ENCODE data around the gene KRT26. TPM values are rescaled to one million over a fixed set of nuclear protein-coding genes. Genes with fewer than 3 reads are reported as not detected.

KRT26 gene
- total RNA-seq, 1 experiment from 2014 or later: not detected

- no peak overlapping the region for H3K4me2 ChIP-seq
- H3K9me2 ChIP-seq (ENCODE audit: insufficient read depth): no peaks in the 10 kb centered on the region
- no peaks in the 10 kb centered on the region for H3F3A ChIP-seq (ENCODE audit: insufficient read depth, low read depth)
- no peaks in the 10 kb centered on the region for H3K27me3 ChIP-seq (ENCODE audit: insufficient read depth, low read depth)
- no peaks in the 10 kb centered on the region for H4K20me1 ChIP-seq (ENCODE audit: insufficient read depth)
- peaks cover 5% of the 10 kb centered on the region; the same call in 1 of the 2 replicates for H3K9me3 ChIP-seq (ENCODE audit: insufficient read depth, low read depth)
- no peak overlapping the region for H2AFZ ChIP-seq
- DNase-seq: no peak
- H3K36me3 ChIP-seq (ENCODE audit: low read depth): no peaks in the 10 kb centered on the region
- no peak overlapping the region for H3K4me3 ChIP-seq
- H3K4me1 ChIP-seq (replicated peaks; ENCODE audit: insufficient read depth): no peaks in the 10 kb centered on the region
- ChIA-PET CTCF (no interaction called here), POLR2A (ENCODE audit: unreplicated experiment) (no interaction called here)
- intact Hi-C loops (cut with micrococcal nuclease; ENCODE audit: unreplicated experiment): no loop called here
- BruUV-seq (replicated peaks): no TSS peak
- H3K27ac ChIP-seq: no peak overlapping the region
- H3K79me2 ChIP-seq (ENCODE audit: low read depth): no peaks in the 10 kb centered on the region
- TF ChIP-seq CTCF (conservative IDR thresholded peaks at IDR 0.05) (no peak), EZH2 (IDR thresholded peaks at IDR 0.05; ENCODE audit: low read depth) (no peak)
These were observed 33.4 kb downstream of the KRT26 start for GRCh38 chr17:40738553-40738952.

- no peak for DNase-seq
- H3K4me1 ChIP-seq (replicated peaks; ENCODE audit: insufficient read depth): no peaks in the 10 kb centered on the region
- no peaks in the 10 kb centered on the region for H3K36me3 ChIP-seq (ENCODE audit: low read depth)
- no peak overlapping the region for H3K27ac ChIP-seq
- no peaks in the 10 kb centered on the region for H3F3A ChIP-seq (ENCODE audit: insufficient read depth, low read depth)
- POLR2A ChIA-PET (ENCODE audit: unreplicated experiment): no interaction called here
- H3K9me3 ChIP-seq (ENCODE audit: insufficient read depth, low read depth): no peaks in the 10 kb centered on the region
- H4K20me1 ChIP-seq (ENCODE audit: insufficient read depth): no peaks in the 10 kb centered on the region
- H3K9me2 ChIP-seq (ENCODE audit: insufficient read depth): no peaks in the 10 kb centered on the region; the same call in 1 of the 2 replicates
- no peaks in the 10 kb centered on the region for H3K79me2 ChIP-seq (ENCODE audit: low read depth)
- TF ChIP-seq EZH2 (IDR thresholded peaks at IDR 0.05; ENCODE audit: low read depth) (no peak), CTCF (conservative IDR thresholded peaks at IDR 0.05) (no peak)
- intact Hi-C loops (cut with micrococcal nuclease; ENCODE audit: unreplicated experiment): no loop called here
- H2AFZ ChIP-seq: no peak overlapping the region
- no TSS peak for BruUV-seq (replicated peaks)
- no peak overlapping the region for H3K4me3 ChIP-seq
- no peak overlapping the region for H3K4me2 ChIP-seq
- CTCF ChIA-PET: no interaction called here
- no peaks in the 10 kb centered on the region for H3K27me3 ChIP-seq (ENCODE audit: insufficient read depth, low read depth)
These were observed 37.0 kb downstream of the KRT26 start for GRCh38 chr17:40735016-40735415.

- no peak for DNase-seq
- Histone ChIP-seq H3K36me3 (ENCODE audit: low read depth) (no peaks in the 10 kb centered on the region), H3F3A (ENCODE audit: insufficient read depth, low read depth) (no peaks in the 10 kb centered on the region), H3K27me3 (ENCODE audit: insufficient read depth, low read depth) (no peaks in the 10 kb centered on the region), H4K20me1 (ENCODE audit: insufficient read depth) (no peaks in the 10 kb centered on the region), H3K4me2 (no peak overlapping the region), H3K4me1 (replicated peaks; ENCODE audit: insufficient read depth) (no peaks in the 10 kb centered on the region), H3K27ac (no peak overlapping the region), H3K4me3 (no peak overlapping the region), H3K79me2 (ENCODE audit: low read depth) (no peaks in the 10 kb centered on the region), H3K9me3 (ENCODE audit: insufficient read depth, low read depth) (no peaks in the 10 kb centered on the region), H2AFZ (no peak overlapping the region), H3K9me2 (ENCODE audit: insufficient read depth) (no peaks in the 10 kb centered on the region; the same call in 1 of the 2 replicates)
- no peak for TF ChIP-seq CTCF (conservative IDR thresholded peaks at IDR 0.05)
- TF ChIP-seq EZH2 (IDR thresholded peaks at IDR 0.05; ENCODE audit: low read depth): no peak
- no TSS peak for BruUV-seq (replicated peaks)
- intact Hi-C loops (cut with micrococcal nuclease; ENCODE audit: unreplicated experiment): no loop called here
- POLR2A ChIA-PET (ENCODE audit: unreplicated experiment): no interaction called here
- CTCF ChIA-PET: no interaction called here
These were observed 38.0 kb downstream of the KRT26 start for GRCh38 chr17:40734018-40734417.

All from PC-9 (cell line).